Heart left ventricle (tissue), 16 donors: ENCODE data around the gene FKBP15. TPM values are rescaled to one million over a fixed set of nuclear protein-coding genes. Genes with fewer than 3 reads are reported as not detected.
"Not testable (repeated sequence)": the region's sequence is repeated elsewhere in the genome, so short reads cannot be mapped to it uniquely, and the experiment has no call there.

ENCODE experiments used
- ATAC-seq, 4 donors: fragments of 200-7000 bp; cut with Tn5 transposase; one replicate each; pipeline ENCODE4 v1.9.1; 2020 to 2022; ENCODE audit warnings: moderate library complexity in 4 of 4, mild to moderate bottlenecking in 3 of 4, moderate number of reproducible peaks in 1 of 4
- DNase-seq, 5 donors: peaks; one replicate each; pipeline ENCODE4 v3.0.0-alpha.2; 2020
- H3K27ac ChIP-seq, 12 donors: fragments of 200-600 bp; sonication (generic) in 4 of 12; one replicate each; pipeline versions ENCODE4 v1.5.0 to v1.8.0; 2016 to 2022; ENCODE audit warnings: mild to moderate bottlenecking in 2 of 12
- H3K27me3 ChIP-seq, 9 donors: fragments of 200-600 bp; sonication (generic) in 2 of 9; one replicate each; pipeline versions ENCODE4 v1.5.1 to v1.8.0; 2016 to 2022; ENCODE audit warnings: mild to moderate bottlenecking in 3 of 9
- H3K36me3 ChIP-seq, 9 donors: fragments of 200-600 bp; sonication (generic) in 2 of 9; one replicate each; pipeline versions ENCODE4 v1.5.0 to v1.8.0; 2018 to 2022; ENCODE audit warnings: mild to moderate bottlenecking in 2 of 9
- H3K4me1 ChIP-seq, 12 donors: fragments of 200-600 bp; sonication (generic) in 4 of 12; one replicate each; pipeline versions ENCODE4 v1.5.0 to v1.8.0; 2016 to 2022; ENCODE audit warnings: mild to moderate bottlenecking in 3 of 12
- H3K4me3 ChIP-seq, 12 donors: fragments of 200-600 bp; sonication (generic) in 4 of 12; one replicate each; pipeline versions ENCODE4 v1.5.0 to v1.8.0; 2017 to 2022; ENCODE audit warnings: mild to moderate bottlenecking in 9 of 12, moderate library complexity in 4 of 12
- H3K9me3 ChIP-seq, 12 donors: fragments of 200-600 bp; sonication (generic) in 4 of 12; one replicate each; pipeline versions ENCODE4 v1.5.0 to v1.8.0; 2016 to 2022; ENCODE audit warnings: mild to moderate bottlenecking in 1 of 12
- CTCF ChIP-seq, 12 donors: fragments of 200-600 bp; sonication (generic) in 4 of 12; IDR thresholded peaks; one replicate each; pipeline versions ENCODE4 v1.5.0 to v1.8.0; 2018 to 2022; ENCODE audit warnings: antibody characterized with exemption in 12 of 12, mild to moderate bottlenecking in 5 of 12
- POLR2A ChIP-seq, 2 donors: fragments of 450-650 bp; IDR thresholded peaks; one replicate each; pipeline ENCODE4 v1.6.1; 2017; ENCODE audit warnings: antibody characterized with exemption in 2 of 2, mild to moderate bottlenecking in 2 of 2, moderate library complexity in 2 of 2
- WGBS, 4 donors: extraction: QIAGEN DNeasy Blood & Tissue Kit in 2 of 4; methylation state at CpG; one replicate each; pipeline versions ENCODE4 v1.1.5 to v1.1.7; 2013 to 2018; 5-methylcytosine and 5-hydroxymethylcytosine counted together
- intact Hi-C, 10 donors: fragments of 100-400 bp; cut with DNase I; formaldehyde crosslinking; loops; one replicate each; pipeline versions ENCODE4 v1.11.1 to v1.14.2; 2022
- polyA plus RNA-seq, 2 donors: library from polyadenylated mRNA; stranded (reverse); fragments of 200-250 nt; gene quantifications; one replicate each; pipeline ENCODE4 v1.2.3, GENCODE V29; 2013
- total RNA-seq, 9 donors: library from RNA; depleted of rRNA in 2 of 9; stranded (reverse); fragments of >200 nt in 2 of 9; fragmentation: NEBNext Ultra II Directional in 3 of 9; extraction: Animal tissue kit (Norgen Biotek cat#: 25700) in 3 of 9; gene quantifications; one replicate each; pipeline versions ENCODE4 v1.1.0 to v1.2.4, GENCODE V29; 2016 to 2023
- donor health status: ischemic (EF 13 %, LVEDD 7.1; RV severe dilation, severe dysfunction).
- donor health status: healthy with polysubstance abuse.
- donor health status: DM: no; HTN: yes; CAD: no.
- donor health status: DM: no; HTN: no; CAD: no.
- donor health status: ischemic (EF 25% LVEDD 6.9; RV normal size, moderate dysfunction).
- donor health status: ischemic (EF 25% LVEDD 5.7; RV mildly dilated, moderate dysfunction).
- donor health status: healthy.
- donor health status: DM: yes; HTN: yes; CAD: no.
- donor health status: ischemic (EF 35%, LVEDD 5.7; RV mildly dilated, moderate dysfunction).
- donor health status: nonischemic (EF 11% LVEDD 7.7; RV severe dilation, severe dysfunction).
- donor health status: DM: yes; HTN: yes; CAD: no.
- donor health status: PGD.
- donor health status: ischemic (EF 29% LVEDD 5.4; RV normal size, mild dysfunction).
- donor health status: nonischemic (EF 23%, LVEDD 6.1; RV moderate dilation, normal function).

Gene FKBP15
- total and polyA plus RNA-seq, 11 donors = 9.9 to 45.5 (median 18.3) TPM

GRCh38 chr9:113257863-113258262, 36.8 kb upstream of the FKBP15 start:
- no peaks in the 10 kb centered on the region for H3K9me3 ChIP-seq
- intact Hi-C loops = no loop called here
- DNase-seq (no peak), ATAC-seq (no peak)
- TF ChIP-seq CTCF (IDR thresholded peaks at IDR 0.05) (no peak), POLR2A (IDR thresholded peaks at IDR 0.05) (no peak)
- WGBS, 4 donors = 92 to 97% (median 95%) methylated on average over 3 of the region's 3 CpGs
- H3K4me1 ChIP-seq = no peaks in the 10 kb centered on the region
- H3K27me3 ChIP-seq = no peaks in the 10 kb centered on the region
- H3K36me3 ChIP-seq = peaks cover 0 to 73% (median 64%) of the 10 kb centered on the region in 9 donors
- no peak overlapping the region for H3K4me3 ChIP-seq
- no peak overlapping the region for H3K27ac ChIP-seq

- Histone ChIP-seq H3K9me3 (peaks cover 0 to 3% (median 0%) of the 10 kb centered on the region in 12 donors), H3K27ac (no peak overlapping the region), H3K36me3 (peaks cover 0 to 50% (median 41%) of the 10 kb centered on the region in 9 donors), H3K4me1 (no peaks in the 10 kb centered on the region), H3K4me3 (no peak overlapping the region), H3K27me3 (no peaks in the 10 kb centered on the region)
- TF ChIP-seq CTCF (IDR thresholded peaks at IDR 0.05) (no peak), POLR2A (IDR thresholded peaks at IDR 0.05) (no peak)
- 85 to 95% (median 93%) methylated on average over 6 of the region's 6 CpGs for WGBS, 4 donors
- DNase-seq = no peak
- ATAC-seq = no peak
- intact Hi-C loops = no loop called here
Measured at GRCh38 chr9:113255438-113255837, 34.4 kb upstream of the FKBP15 start.

DNA sequence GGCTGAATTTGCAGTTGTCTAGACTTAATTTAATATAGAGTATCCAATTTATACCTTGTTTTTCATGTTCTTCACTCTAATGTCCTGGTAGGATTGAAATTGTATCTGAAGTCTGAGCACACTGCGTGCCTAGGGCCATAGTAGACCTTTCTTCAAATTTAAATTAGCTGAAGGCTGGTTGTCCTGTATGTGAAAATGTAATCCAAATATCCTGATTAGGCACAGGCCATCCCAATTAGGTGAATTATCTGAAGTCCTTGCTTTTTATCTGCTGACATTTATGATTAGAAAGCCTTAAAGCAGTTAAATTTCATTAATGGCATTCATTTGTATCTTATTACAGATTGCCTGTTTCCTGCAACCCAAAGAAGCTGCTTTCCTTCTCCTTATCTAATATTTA, 33.9 kb upstream of the FKBP15 start:
- 95 to 99% (median 96%) methylated on average over 1 of the region's 1 CpG for WGBS, 4 donors
- H3K27me3 ChIP-seq = no peaks in the 10 kb centered on the region
- no peak for ATAC-seq
- intact Hi-C loops = no loop called here
- no peaks in the 10 kb centered on the region for H3K4me1 ChIP-seq
- peaks cover 0 to 47% (median 37%) of the 10 kb centered on the region in 9 donors for H3K36me3 ChIP-seq
- no peak overlapping the region for H3K4me3 ChIP-seq
- H3K27ac ChIP-seq = no peak overlapping the region
- H3K9me3 ChIP-seq = peaks cover 0 to 3% (median 0%) of the 10 kb centered on the region in 12 donors
- TF ChIP-seq CTCF (IDR thresholded peaks at IDR 0.05) (no peak), POLR2A (IDR thresholded peaks at IDR 0.05) (no peak)
- DNase-seq = no peak

GRCh38 chr9:113250807-113251206, 29.7 kb upstream of the FKBP15 start:
- H3K27ac ChIP-seq = no peak overlapping the region
- ATAC-seq (no peak), DNase-seq (no peak)
- no peaks in the 10 kb centered on the region for H3K27me3 ChIP-seq
- WGBS, 4 donors = 90 to 97% (median 94%) methylated on average over 2 of the region's 2 CpGs
- intact Hi-C loops = no loop called here
- TF ChIP-seq POLR2A (IDR thresholded peaks at IDR 0.05) (no peak), CTCF (IDR thresholded peaks at IDR 0.05) (no peak)
- H3K4me3 ChIP-seq = no peak overlapping the region
- peaks cover 0 to 8% (median 0%) of the 10 kb centered on the region in 12 donors for H3K4me1 ChIP-seq
- peaks cover 0 to 7% (median 0%) of the 10 kb centered on the region in 9 donors for H3K36me3 ChIP-seq
- peaks cover 0 to 3% (median 0%) of the 10 kb centered on the region in 12 donors for H3K9me3 ChIP-seq

GRCh38 chr9:113249661-113250060, 28.6 kb upstream of the FKBP15 start:
- intact Hi-C loops, H3K27me3 ChIP-seq, H3K36me3 ChIP-seq, H3K9me3 ChIP-seq, H3K4me3 ChIP-seq, DNase-seq, H3K27ac ChIP-seq, ATAC-seq, H3K4me1 ChIP-seq: not testable (repeated sequence)
- WGBS, 4 donors = 97 to 99% (median 99%) methylated on average over 2 of the region's 2 CpGs
